Erythroblast (primary cell): ENCODE measurements around the gene FREM2.
A peak's percentile ranks its signal among the peaks of the same experiment; 100 is the strongest.

Experiments used
- DNase-seq, 2 experiments: peaks; one replicate each; lab custom pipeline; 2025; lab: John Stamatoyannopoulos, UW
- GATA1 ChIP-seq: IDR thresholded peaks from 2 replicates; pipeline ENCODE4 v1.6.1; 2011; ENCODE audit warnings: low read depth, mild to moderate bottlenecking, control low read depth, low read length, moderate library complexity
- POLR2A ChIP-seq: IDR thresholded peaks from 2 replicates; pipeline ENCODE4 v1.6.1; 2011; ENCODE audit warnings: mild to moderate bottlenecking, low read length

The FREM2 gene

DNA sequence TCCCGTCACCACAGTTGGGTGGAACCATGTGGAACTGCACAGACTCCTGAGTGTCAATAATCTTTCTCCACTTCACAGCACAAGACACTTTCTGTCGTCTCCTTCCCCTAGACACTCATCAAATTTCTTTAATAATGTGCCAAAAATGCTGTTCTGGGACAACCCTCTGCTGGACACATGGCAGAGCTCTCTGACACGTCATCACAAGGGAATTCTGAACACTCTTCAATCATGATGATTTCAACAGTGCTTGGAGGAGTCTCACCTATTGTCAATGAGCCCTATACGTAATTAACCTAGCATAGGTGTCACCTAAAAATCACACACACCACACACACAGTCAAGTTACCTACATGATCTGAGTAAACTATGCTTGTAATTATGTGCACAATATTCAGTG is 162.4 kb downstream of the FREM2 start:
- DNase-seq, result no peak
- no peak for TF ChIP-seq POLR2A
- no peak for TF ChIP-seq GATA1

DNA sequence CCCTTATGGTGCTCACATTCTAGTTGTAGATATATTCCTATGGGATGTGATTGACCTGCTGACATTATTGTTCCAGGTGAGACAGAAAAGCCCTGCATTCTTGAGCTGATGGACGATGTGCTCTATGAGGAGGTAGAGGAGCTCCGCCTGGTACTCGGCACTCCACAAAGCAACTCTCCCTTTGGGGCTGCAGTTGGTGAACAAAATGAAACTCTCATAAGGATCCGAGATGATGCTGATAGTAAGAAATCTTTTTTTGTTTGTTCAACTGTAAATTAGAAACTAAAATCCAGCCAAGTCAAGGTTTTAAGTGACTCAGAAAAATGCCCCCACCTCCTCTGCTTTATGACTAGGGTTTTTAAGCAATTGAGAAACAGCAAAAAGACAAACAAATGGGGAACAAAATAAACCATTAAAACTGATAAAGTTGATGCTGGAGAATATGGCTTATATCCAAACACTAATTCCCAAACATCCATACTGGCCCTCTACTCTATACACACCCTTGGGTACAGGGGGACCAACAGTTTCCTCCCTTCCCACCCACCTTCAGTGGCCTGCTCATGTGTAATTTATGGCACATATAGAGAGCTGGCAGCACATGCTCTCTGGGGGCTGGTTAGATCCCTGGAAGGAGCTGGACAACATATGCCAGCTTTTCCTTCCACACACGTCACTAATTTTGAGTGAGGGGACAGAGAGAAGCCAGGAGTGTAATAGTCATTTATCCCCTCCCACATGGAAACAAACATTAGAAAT is 164.2 kb downstream of the FREM2 start:
- TF ChIP-seq GATA1 (no peak), POLR2A (no peak)
- no peak for DNase-seq

DNA sequence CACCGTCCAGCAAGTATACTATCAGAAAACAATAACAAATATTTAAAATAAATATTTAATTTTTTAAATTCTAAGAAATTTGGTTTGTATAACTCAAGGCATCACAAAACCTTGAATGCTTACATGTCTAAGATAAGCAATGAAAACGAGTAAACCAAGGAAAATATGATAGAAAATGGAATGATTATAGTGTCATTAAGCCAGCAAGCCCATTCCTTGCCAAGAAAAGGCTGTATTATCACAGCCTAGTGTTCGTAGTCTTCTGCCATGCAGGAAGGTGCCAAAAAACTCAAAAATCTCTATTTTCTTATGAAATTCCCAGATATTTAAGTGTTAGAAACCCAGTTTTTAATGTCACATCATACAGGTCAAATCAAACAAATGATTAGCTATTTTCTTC is 167.3 kb downstream of the FREM2 start:
- TF ChIP-seq POLR2A (no peak), GATA1 (no peak)
- DNase-seq, result no peak

DNA sequence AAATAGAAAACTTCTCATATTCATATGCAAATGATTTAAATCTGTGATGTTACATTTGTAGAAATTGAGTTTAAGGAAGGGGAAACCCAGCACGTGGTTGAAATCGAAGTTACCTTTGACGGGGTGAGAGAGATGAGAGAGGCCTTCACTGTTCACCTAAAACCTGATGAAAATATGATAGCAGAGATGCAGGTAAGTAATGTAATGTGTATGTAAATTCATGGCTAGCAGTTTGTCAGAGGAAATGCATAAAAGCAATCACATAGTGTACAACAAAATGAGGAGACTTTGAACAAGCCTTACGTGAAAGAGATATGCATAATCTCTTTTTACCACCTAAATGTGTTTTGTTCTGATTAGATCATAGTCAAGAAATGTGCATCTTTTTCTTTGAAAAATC is 169.2 kb downstream of the FREM2 start:
- no peak for TF ChIP-seq POLR2A
- no peak for TF ChIP-seq GATA1
- no peak for DNase-seq

DNA sequence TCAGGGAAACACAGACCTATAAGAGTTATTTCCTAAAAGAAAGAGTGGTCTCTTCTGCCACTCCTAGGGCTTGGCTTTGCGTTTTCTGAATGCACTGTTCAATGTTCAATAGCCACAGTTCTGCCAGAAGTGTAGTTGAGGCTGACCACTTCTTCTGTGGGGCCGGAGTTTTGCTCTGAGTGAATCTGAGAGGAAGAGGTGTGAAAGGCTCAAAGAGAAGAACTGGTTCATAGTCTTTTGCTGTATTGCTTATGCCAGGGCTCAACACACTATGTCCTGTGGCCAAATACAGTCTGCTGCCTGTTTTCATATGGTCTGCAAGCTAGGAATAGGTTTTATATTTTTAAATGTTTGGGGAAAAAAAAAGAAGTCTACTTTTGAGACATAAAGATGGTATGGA is 175.6 kb downstream of the FREM2 start:
- TF ChIP-seq GATA1 (no peak), POLR2A (no peak)

DNA sequence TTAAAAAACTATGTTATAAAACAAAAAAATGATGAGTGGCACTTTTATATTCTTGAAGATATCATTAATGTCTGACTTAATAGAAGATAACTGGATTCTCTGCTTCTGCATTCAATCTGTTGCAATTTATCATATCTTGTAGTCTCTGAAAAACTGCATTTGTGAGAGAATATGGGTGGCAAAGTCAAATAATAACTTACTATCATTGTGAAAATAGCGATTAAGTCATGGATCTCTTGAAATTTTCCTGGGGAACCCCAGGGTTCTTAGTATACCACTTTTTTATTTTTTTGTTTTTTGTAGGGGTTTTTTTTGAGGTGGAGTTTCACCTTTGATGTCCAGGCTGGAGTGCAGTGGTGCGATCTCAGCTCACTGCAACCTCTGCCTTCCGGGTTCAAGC is 176.7 kb downstream of the FREM2 start:
- DNase-seq, result no peak
- TF ChIP-seq GATA1, result no peak
- TF ChIP-seq POLR2A, result no peak

More for the DNA sequence above, 175.6 kb downstream of the FREM2 start:
- no peak for DNase-seq

DNA sequence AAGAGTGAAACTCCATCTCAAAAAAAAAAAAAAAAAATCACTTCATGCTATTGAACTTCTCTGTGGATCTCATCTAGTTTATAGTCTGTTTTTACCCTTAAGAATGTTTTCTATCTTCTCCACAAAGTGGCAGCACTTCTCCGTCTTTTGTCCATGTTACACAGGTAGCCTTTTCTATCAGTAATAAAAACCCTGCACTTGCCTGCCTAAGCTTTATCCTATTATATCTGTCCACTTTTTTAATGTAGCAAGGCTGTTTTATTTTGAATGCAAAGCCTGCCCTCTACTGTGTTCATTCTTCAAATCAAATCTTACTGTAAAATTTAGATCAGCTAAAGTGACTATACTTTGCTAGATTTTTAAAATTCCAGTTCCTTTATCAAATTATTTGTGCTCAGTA is 179.8 kb downstream of the FREM2 start:
- no peak for DNase-seq

DNA sequence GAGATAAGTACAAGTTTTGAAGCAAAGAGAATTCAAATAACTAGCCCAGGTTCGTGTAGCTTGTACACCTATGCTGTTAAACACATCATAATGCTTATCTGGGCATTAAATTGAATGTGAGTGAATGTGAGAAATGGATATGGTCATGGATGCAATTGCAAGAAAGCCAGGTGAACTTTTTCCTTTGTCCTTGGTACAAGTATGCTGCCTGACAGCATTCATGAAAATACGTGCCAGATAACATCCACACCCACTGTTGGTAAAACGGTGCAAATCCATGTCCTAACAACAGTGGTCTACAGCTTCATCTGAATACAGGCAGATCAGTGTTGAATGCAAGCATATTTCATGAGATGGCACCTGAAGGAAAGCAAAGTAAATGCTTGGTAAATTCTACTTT is 181.5 kb downstream of the FREM2 start:
- DNase-seq, result no peak
- TF ChIP-seq POLR2A (no peak), GATA1 (no peak)

More for the DNA sequence above, 179.8 kb downstream of the FREM2 start:
- TF ChIP-seq POLR2A (no peak), GATA1 (no peak)

DNA sequence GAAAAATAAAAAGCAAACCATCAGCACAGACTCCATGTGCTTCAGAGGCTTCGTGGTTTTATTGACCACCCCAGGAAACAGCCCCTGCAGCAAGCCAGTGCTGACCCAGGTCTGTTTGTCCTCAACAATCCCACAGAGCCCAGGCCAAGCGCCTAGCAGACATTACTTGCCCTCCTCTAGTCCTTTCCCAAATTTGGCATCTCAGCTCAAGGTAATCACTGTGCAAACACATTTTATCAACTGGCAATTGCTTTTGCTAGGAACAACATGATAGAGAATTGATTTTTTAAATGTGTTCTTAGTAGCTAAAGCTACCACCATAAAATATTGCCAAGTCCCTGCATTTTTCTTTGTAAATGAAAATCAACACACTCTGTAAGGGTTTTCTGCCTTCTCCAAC is 182.0 kb downstream of the FREM2 start:
- TF ChIP-seq POLR2A (no peak), GATA1 (no peak)
- DNase-seq, result no peak

DNA sequence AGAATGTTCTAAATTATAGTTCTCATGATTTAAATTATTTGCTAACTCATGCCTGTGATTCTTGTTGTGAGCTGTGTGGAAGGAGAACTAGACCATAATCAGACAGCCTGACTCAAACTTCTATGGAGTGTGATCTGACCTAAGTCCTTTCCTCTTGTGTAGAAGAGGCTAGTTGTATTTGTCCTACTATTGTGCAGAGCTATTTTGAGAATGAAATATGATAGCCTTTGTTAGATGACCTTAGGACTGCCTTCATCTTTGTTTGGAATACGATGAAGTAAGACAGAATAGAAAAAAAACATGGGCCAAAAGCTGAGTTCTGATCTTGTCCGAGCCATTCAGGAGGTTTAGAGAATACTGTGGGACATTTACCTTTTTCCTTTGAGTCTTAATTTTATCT is 184.4 kb downstream of the FREM2 start:
- no peak for TF ChIP-seq POLR2A
- TF ChIP-seq GATA1, result no peak

DNA sequence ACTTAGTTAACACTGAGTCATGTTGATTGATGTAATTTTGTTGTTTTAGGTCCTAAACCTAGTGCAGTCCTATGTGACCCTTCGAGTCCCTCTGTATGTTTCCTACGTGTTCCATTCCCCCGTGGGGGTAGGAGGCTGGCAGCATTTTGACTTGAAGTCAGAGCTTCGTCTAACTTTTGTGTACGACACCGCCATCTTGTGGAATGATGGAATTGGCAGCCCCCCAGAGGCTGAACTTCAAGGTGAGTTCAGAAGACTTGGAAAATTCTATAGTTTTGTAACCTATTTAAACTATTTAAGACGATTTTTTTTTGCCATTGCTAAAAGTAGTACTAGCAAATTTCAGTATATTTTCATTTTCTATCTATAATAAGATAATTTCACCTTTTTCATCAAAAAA is 185.8 kb downstream of the FREM2 start:
- DNase-seq, result peak; percentile 34 to 57
- TF ChIP-seq GATA1 (no peak), POLR2A (no peak)

More for the DNA sequence above, 184.4 kb downstream of the FREM2 start:
- DNase-seq, result no peak

DNA sequence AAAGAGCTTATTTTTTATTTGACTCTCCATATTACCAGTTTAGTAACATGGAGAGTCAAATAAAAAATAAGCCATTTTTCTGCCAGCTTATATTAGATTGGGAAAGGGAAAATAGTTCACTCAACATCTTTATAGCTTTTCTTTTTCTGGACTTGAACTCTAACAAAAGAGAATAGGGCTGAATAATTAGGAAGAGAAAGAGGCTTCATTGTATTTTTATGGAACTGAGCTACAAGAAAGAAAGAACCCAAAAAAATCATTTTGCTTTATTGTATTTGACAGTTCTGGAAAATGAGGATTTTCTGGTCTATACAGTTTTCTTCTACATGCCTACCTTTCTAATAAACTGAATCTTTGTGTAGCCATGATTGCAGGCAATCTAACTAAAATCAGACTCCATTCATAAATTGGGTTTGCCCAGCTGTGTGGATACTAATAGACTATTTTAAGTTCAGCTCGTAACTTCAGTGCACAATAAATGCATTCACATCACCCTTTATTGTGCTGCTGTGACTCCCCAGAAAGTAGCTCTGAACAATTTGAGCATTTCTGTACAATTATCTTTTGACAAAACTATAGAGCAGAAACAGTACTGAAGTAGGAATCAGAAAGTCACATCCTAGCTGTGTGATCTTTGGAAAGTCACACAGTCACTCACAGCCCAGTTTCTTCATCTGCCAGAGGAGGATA is 188.5 kb downstream of the FREM2 start:
- no peak for TF ChIP-seq GATA1
- DNase-seq, result no peak

DNA sequence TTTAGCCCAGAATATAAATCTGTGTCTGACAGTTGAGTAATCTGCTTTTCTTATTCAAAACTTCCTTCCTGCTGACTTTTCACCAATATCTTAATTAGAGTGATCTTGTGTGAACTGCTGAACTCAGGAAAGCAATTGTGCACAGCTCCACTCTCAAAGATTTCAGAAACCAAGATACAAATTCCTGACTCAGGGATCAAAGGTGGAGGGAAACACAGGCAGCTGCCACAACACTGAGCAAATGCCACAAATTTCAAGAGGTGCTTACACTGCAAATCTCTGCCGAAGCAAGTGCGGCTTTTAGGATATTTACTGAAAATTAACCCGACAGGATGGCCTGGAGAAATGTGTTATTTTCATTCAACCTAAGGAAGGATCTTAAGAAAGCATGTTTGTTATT is 192.4 kb downstream of the FREM2 start:
- DNase-seq, result no peak
- TF ChIP-seq GATA1 (no peak), POLR2A (no peak)

DNA sequence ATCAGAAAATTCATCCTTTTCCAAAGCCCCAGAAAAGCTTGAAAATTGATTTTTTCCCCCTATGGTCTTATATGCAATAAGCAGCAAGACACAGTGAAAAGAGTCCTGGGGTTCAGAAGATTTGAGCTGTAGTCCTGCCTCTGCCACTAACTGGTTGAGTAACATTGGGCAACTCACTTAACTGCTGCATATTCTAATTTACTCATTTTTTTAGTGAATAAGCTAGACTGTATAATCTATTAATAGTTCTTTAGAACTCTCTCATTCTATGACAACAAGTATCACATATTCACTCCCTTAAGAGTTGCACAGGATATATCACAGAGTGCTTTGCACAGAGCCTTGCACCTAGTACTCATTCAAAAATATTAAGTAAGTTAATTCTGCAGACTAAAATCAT is 192.9 kb downstream of the FREM2 start:
- DNase-seq, result no peak
- no peak for TF ChIP-seq POLR2A
- no peak for TF ChIP-seq GATA1

DNA sequence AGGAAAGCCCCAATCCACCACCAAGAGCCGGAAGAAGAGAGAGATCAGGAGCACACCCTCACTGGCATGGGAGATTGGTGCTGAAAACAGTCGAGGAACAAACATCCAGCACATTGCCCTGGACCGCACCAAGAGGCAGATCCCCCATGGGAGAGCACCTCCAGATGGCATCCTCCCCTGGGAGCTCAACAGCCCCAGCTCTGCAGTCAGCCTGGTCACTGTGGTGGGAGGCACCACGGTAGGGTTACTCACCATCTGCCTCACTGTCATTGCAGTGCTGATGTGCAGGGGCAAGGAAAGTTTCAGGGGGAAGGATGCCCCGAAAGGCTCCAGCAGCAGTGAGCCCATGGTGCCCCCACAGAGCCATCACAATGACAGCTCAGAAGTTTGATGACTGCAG is 193.5 kb downstream of the FREM2 start:
- TF ChIP-seq POLR2A (no peak), GATA1 (no peak)
- no peak for DNase-seq

DNA sequence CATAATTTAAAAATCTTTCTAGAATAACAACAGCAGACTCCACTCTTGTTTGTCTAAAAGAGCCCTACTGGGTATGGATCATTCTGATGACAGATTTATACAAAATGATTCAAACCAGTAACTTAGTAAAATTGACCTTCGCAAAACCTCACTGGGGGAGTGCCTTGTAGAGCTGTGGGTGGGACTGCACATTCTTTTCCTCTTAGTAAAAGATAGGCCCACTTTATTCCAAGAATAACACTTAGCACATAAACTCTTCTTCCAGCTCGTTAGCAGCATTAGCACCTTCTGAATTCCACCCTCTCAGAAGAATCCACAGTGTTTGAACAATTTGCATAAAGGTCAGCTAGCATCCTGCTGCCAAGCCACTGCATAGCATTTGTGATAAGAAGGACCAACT is 196.9 kb downstream of the FREM2 start:
- no peak for DNase-seq
- TF ChIP-seq POLR2A (no peak), GATA1 (no peak)

DNA sequence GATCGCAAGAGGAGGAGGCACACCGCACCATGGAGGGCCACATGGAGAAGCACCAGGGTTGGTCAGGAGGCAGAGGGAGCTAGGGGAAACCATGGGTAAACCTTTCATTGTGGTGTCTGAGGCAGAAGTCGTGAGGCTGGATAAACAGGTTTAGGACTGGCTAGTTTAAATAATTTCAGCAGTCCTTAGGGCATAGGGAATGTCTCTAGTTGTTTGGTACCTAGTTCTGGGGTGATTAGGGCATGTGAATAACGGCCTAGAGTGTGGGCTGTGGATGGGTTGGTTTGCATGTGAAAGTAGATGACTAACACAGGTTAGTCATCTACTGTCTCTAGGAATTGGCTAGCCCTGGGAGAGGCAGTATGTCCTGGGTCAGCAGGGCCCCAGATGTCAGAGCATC is 201.4 kb downstream of the FREM2 start:
- no peak for TF ChIP-seq POLR2A
- no peak for TF ChIP-seq GATA1
- DNase-seq, result no peak
